HepG2 (cell line): ENCODE data around the gene COASY. TPM values are rescaled to one million over a fixed set of nuclear protein-coding genes. Genes with fewer than 3 reads are reported as not detected.

Experiments used
- ATAC-seq: fragments of 200-7000 bp; cut with Tn5 transposase; 3 replicates; pipeline ENCODE4 v1.9.1; 2020; ENCODE audit warnings: mild to moderate bottlenecking, moderate library complexity
- BruUV-seq: library from RNA; stranded (reverse); fragments of 400-500 nt; replicated peaks from 2 replicates; lab custom pipeline; 2021; lab: Mats Ljungman, UMichigan
- CTCF ChIA-PET: fragments of 300-600 bp; formaldehyde crosslinking; extraction: SDS; loops from one replicate; lab custom pipeline; 2021; ENCODE audit warnings: low total read pairs, inconsistent platforms, low intra/inter-chr PET ratio; lab: Yijun Ruan, JAX
- POLR2A ChIA-PET: fragments of 350-600 bp; sonication (Branson Sonifier 250); formaldehyde crosslinking; loops from one replicate; lab custom pipeline; 2020; ENCODE audit warnings: antibody characterized with exemption, inconsistent platforms; lab: Yijun Ruan, JAX
- DNase-seq: peaks from one replicate; pipeline ENCODE4 v3.0.0-alpha.2; 2015; ENCODE audit warnings: low spot score
- FAIRE-seq: peaks from 3 replicates; lab custom pipeline; 2011; peaks lifted over from hg19 to GRCh38; lab: Jason Lieb, UNC
- H2AFZ ChIP-seq: one replicate; pipeline ENCODE4 v1.6.1; 2011; ENCODE audit warnings: low read length, inconsistent platforms
- H3K27ac ChIP-seq: fragments of 300-600 bp; 3 replicates; pipeline ENCODE4 v1.8.0; 2011; ENCODE audit warnings: mixed run types, mild to moderate bottlenecking, mixed read lengths, low read length, inconsistent platforms; ENCODE audit not compliant: insufficient read depth; ENCODE audit errors: extremely low read length
- H3K27me3 ChIP-seq, 2 experiments: fragments of 200-600 bp in 1 of 2; 2 replicates in 1 of 2; 3 replicates in 1 of 2; pipeline versions ENCODE4 v1.6.0 to v1.8.0; 2011; ENCODE audit warnings: low read length in 2 of 2, mild to moderate bottlenecking in 2 of 2, moderate library complexity in 2 of 2, inconsistent platforms in 1 of 2; ENCODE audit not compliant: insufficient read depth in 2 of 2, control insufficient read depth in 1 of 2
- H3K36me3 ChIP-seq, 2 experiments: fragments of 200-600 bp in 1 of 2; replicated peaks in 1 of 2; 2 replicates in 1 of 2; 3 replicates in 1 of 2; pipeline versions ENCODE4 v1.5.1 to v1.8.0; 2011; ENCODE audit warnings: low read length in 2 of 2, inconsistent platforms in 1 of 2; ENCODE audit not compliant: insufficient read depth in 2 of 2, control insufficient read depth in 1 of 2
- H3K4me1 ChIP-seq: 2 replicates; pipeline ENCODE4 v1.5.1; 2012; ENCODE audit warnings: low read length, inconsistent platforms; ENCODE audit not compliant: insufficient read depth
- H3K4me2 ChIP-seq: 2 replicates; pipeline ENCODE4 v1.6.0; 2011; ENCODE audit warnings: low read depth, low read length, inconsistent platforms
- H3K4me3 ChIP-seq, 3 experiments: fragments of 200-600 bp in 1 of 3; sonication (generic), shearing (Covaris generic) in 1 of 3; replicated peaks in 1 of 3; 2 replicates each; pipeline ENCODE4 v1.5.1; 2011 to 2016; ENCODE audit warnings: low read length in 3 of 3, inconsistent platforms in 2 of 3, low read depth in 2 of 3, mild to moderate bottlenecking in 2 of 3, control low read depth in 1 of 3, mixed read lengths in 1 of 3; ENCODE audit not compliant: insufficient read depth in 1 of 3
- H3K79me2 ChIP-seq: one replicate; pipeline ENCODE4 v1.6.1; 2011; ENCODE audit warnings: low read length, inconsistent platforms; ENCODE audit not compliant: insufficient read depth
- H3K9ac ChIP-seq: 2 replicates; pipeline ENCODE4 v1.6.0; 2011; ENCODE audit warnings: mild to moderate bottlenecking, low read depth, low read length, inconsistent platforms; ENCODE audit not compliant: insufficient read depth
- H3K9me3 ChIP-seq: 2 replicates; pipeline ENCODE4 v1.5.1; 2012; ENCODE audit warnings: mild to moderate bottlenecking, low read length
- H4K20me1 ChIP-seq: 2 replicates; pipeline ENCODE4 v1.6.0; 2011; ENCODE audit warnings: inconsistent platforms, mild to moderate bottlenecking, low read length, moderate library complexity; ENCODE audit not compliant: insufficient read depth
- KDM2A ChIP-seq: sonication (generic); formaldehyde crosslinking; IDR thresholded peaks from 2 replicates; pipeline ENCODE4 v1.4.0; 2020; ENCODE audit warnings: low read depth, missing genetic modification reagents, borderline replicate concordance
- LCORL ChIP-seq, 2 experiments: fragments of 450-650 bp in 1 of 2; sonication (generic) in 1 of 2; formaldehyde crosslinking in 1 of 2; IDR thresholded peaks; 2 replicates each; pipeline versions ENCODE4 v1.5.0 to v1.6.1; 2017 to 2020; ENCODE audit warnings: antibody characterized with exemption in 1 of 2, missing genetic modification reagents in 1 of 2
- RCOR2 ChIP-seq: IDR thresholded peaks from 2 replicates; pipeline ENCODE4 v1.6.1; 2016; ENCODE audit warnings: missing biosample characterization, missing genetic modification reagents
- ZC3H13 ChIP-seq: sonication (generic); formaldehyde crosslinking; IDR thresholded peaks from 2 replicates; pipeline ENCODE4 v1.8.1; 2023; ENCODE audit warnings: mild to moderate bottlenecking, missing genetic modification reagents, moderate library complexity
- ZNF263 ChIP-seq: sonication (generic); formaldehyde crosslinking; IDR thresholded peaks from 2 replicates; pipeline ENCODE4 v1.4.0; 2020; ENCODE audit warnings: missing genetic modification reagents
- WGBS: methylation state at CpG from one replicate; pipeline ENCODE4 v1.1.6; 2017; ENCODE audit warnings: low lambda C conversion rate; 5-methylcytosine and 5-hydroxymethylcytosine counted together
- in situ Hi-C: cut with HindIII; loops from 2 replicates; pipeline ENCODE4 v1.10.0; 2017; ENCODE audit warnings: low pct_unique_long_range_greater_than_20kb; ENCODE audit not compliant: extremely low pct_ligation_motif_present
- intact Hi-C: fragments of 100-400 bp; cut with micrococcal nuclease; formaldehyde crosslinking; loops from one replicate; pipeline ENCODE4 v1.10.0; 2022; ENCODE audit not compliant: unreplicated experiment
- polyA plus RNA-seq, 8 experiments: library from polyadenylated mRNA; depleted of rRNA in 3 of 8; stranded (reverse) in 7 of 8; unstranded in 1 of 8; fragments of >200 nt; fragmentation: Illumina TruSeq in 4 of 8; extraction: Trizol in 4 of 8; gene quantifications; 2 replicates each; pipeline versions ENCODE4 v1.2.1 to v1.2.3, GENCODE V29; 2011 to 2016; ENCODE audit warnings: low read depth in 4 of 8, missing spikeins in 1 of 8, mixed read lengths in 1 of 8; ENCODE audit not compliant: insufficient read depth in 1 of 8
- total RNA-seq, 5 experiments: library from RNA; depleted of rRNA; stranded (reverse); fragments of >200 nt; fragmentation: Illumina TruSeq; extraction: Trizol; gene quantifications; 2 replicates each; pipeline ENCODE4 v1.2.3, GENCODE V29; 2016; ENCODE audit warnings: low read depth in 1 of 5
- TF ChIP-seq, protein P1 (sequence below): sonication (generic); formaldehyde crosslinking; conservative IDR thresholded peaks from 2 replicates; pipeline ENCODE4 v1.4.0; 2020; ENCODE audit warnings: missing genetic modification reagents
- TF ChIP-seq, protein P2 (sequence below): sonication (generic); formaldehyde crosslinking; IDR thresholded peaks from 2 replicates; pipeline ENCODE4 v1.4.0; 2020; ENCODE audit warnings: missing genetic modification reagents, mild to moderate bottlenecking, borderline replicate concordance
- TF ChIP-seq, protein P3 (sequence below): sonication (generic); formaldehyde crosslinking; IDR thresholded peaks from 2 replicates; pipeline ENCODE4 v1.8.1; 2022; ENCODE audit warnings: low read depth, mild to moderate bottlenecking, missing genetic modification reagents
- TF ChIP-seq, protein P4 (sequence below): sonication (generic); formaldehyde crosslinking; IDR thresholded peaks from 2 replicates; pipeline ENCODE4 v1.4.0; 2020; ENCODE audit warnings: mild to moderate bottlenecking, missing genetic modification reagents

Gene COASY
- total and polyA plus RNA-seq, 2 of the 13 experiments (the other 11 are each of a cell fraction or from before 2014, with no cell fraction given) = 90.7 to 125 TPM

DNA sequence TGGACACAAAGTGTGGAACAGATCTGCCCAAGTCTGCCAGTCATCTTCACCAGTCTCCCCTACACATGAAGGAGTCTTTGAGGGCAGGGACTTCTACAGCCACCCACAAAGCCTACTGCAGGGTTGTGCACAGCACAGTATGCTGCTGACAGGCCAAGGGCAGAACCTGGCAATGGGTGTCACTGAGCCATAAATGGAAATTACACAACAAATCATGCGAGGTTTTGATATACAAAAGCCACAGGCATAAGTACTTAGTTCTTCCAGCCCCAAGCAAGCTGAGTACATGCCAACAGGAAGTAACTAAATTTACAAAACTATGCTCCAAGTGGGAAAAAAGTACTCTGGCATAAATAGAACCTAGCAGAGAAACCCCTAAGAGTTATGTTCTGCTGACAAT is 23.4 kb downstream of the COASY start (continued):
- TF ChIP-seq LCORL (IDR thresholded peaks at IDR 0.05) = no peak
- TF ChIP-seq LCORL (CRISPR knock-in tag; IDR thresholded peaks at IDR 0.05) = no peak

DNA sequence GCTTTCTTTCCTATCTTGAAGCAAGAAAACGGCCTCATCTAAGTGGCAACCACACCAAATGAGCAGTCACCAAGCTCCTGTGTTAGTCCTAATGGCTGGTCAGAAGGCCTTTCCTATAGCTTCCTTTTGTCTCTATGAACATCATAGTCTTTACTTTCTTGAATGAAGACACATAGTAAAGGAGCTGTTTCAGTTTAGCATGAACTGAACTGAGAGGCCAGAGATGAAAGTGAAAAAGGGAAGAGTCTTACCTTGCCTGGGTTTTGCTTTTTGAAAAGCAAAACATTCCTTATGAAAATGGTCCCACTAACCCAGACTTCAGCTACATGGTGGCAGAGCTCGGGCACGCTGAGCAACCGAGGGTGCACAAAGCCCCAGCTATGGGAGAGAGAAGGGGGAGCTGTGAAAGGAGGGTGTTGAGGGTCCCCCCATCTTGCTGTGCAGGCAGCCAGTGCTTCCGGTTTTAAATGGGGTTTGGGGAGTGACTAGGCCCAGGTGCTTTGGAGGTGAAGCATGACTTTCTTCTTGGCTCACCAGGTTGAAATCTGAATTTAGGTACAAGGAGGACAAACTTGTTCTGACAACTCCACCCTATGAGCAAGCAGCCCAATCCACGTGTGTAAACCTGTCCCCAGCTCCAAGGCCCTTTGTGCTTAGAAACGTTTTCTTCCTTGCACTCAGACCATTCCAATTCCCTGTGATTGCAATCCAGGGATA is 24.7 kb downstream of the COASY start:
- no peaks in the 10 kb centered on the region for H3K27me3 ChIP-seq
- no peak overlapping the region for H3K9ac ChIP-seq
- ChIA-PET CTCF (no interaction called here), POLR2A (interaction anchor here (1.1 kb wide), 1 partner anchor 23 kb away, joined by 3 read pairs; the partner anchor contains the start of genes RETREG3 and TUBG1)
- ATAC-seq = no peak
- no peak overlapping the region for H3K4me3 ChIP-seq
- H3K79me2 ChIP-seq = no peaks in the 10 kb centered on the region
- no peak for DNase-seq
- H4K20me1 ChIP-seq = no peaks in the 10 kb centered on the region
- H3K4me2 ChIP-seq = no peak overlapping the region
- WGBS = 94% methylated on average over 7 of the region's 7 CpGs
- in situ Hi-C loops (no loop called here), intact Hi-C loops (no loop called here)
- H2AFZ ChIP-seq = no peak overlapping the region
- BruUV-seq = no TSS peak
- H3K4me1 ChIP-seq = no peaks in the 10 kb centered on the region
- no peak for FAIRE-seq
- no peak overlapping the region for H3K27ac ChIP-seq
- no peaks in the 10 kb centered on the region for H3K9me3 ChIP-seq
- peaks cover 51 to 96% of the 10 kb centered on the region in 2 experiments for H3K36me3 ChIP-seq
- TF ChIP-seq, protein P1, sequence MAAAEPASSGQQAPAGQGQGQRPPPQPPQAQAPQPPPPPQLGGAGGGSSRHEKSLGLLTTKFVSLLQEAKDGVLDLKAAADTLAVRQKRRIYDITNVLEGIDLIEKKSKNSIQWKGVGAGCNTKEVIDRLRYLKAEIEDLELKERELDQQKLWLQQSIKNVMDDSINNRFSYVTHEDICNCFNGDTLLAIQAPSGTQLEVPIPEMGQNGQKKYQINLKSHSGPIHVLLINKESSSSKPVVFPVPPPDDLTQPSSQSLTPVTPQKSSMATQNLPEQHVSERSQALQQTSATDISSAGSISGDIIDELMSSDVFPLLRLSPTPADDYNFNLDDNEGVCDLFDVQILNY = no peak
- no peak for TF ChIP-seq ZNF263 (CRISPR knock-in tag)
- TF ChIP-seq, protein P2, sequence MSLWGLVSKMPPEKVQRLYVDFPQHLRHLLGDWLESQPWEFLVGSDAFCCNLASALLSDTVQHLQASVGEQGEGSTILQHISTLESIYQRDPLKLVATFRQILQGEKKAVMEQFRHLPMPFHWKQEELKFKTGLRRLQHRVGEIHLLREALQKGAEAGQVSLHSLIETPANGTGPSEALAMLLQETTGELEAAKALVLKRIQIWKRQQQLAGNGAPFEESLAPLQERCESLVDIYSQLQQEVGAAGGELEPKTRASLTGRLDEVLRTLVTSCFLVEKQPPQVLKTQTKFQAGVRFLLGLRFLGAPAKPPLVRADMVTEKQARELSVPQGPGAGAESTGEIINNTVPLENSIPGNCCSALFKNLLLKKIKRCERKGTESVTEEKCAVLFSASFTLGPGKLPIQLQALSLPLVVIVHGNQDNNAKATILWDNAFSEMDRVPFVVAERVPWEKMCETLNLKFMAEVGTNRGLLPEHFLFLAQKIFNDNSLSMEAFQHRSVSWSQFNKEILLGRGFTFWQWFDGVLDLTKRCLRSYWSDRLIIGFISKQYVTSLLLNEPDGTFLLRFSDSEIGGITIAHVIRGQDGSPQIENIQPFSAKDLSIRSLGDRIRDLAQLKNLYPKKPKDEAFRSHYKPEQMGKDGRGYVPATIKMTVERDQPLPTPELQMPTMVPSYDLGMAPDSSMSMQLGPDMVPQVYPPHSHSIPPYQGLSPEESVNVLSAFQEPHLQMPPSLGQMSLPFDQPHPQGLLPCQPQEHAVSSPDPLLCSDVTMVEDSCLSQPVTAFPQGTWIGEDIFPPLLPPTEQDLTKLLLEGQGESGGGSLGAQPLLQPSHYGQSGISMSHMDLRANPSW (CRISPR knock-in tag) = no peak
- no peak for TF ChIP-seq RCOR2 (CRISPR knock-in tag)
- TF ChIP-seq, protein P3, sequence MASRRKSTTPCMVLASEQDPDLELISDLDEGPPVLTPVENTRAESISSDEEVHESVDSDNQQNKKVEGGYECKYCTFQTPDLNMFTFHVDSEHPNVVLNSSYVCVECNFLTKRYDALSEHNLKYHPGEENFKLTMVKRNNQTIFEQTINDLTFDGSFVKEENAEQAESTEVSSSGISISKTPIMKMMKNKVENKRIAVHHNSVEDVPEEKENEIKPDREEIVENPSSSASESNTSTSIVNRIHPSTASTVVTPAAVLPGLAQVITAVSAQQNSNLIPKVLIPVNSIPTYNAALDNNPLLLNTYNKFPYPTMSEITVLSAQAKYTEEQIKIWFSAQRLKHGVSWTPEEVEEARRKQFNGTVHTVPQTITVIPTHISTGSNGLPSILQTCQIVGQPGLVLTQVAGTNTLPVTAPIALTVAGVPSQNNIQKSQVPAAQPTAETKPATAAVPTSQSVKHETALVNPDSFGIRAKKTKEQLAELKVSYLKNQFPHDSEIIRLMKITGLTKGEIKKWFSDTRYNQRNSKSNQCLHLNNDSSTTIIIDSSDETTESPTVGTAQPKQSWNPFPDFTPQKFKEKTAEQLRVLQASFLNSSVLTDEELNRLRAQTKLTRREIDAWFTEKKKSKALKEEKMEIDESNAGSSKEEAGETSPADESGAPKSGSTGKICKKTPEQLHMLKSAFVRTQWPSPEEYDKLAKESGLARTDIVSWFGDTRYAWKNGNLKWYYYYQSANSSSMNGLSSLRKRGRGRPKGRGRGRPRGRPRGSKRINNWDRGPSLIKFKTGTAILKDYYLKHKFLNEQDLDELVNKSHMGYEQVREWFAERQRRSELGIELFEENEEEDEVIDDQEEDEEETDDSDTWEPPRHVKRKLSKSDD (CRISPR knock-in tag) = no peak
- no peak for TF ChIP-seq ZC3H13 (CRISPR knock-in tag)
- TF ChIP-seq KDM2A (CRISPR knock-in tag) = no peak
- TF ChIP-seq, protein P4, sequence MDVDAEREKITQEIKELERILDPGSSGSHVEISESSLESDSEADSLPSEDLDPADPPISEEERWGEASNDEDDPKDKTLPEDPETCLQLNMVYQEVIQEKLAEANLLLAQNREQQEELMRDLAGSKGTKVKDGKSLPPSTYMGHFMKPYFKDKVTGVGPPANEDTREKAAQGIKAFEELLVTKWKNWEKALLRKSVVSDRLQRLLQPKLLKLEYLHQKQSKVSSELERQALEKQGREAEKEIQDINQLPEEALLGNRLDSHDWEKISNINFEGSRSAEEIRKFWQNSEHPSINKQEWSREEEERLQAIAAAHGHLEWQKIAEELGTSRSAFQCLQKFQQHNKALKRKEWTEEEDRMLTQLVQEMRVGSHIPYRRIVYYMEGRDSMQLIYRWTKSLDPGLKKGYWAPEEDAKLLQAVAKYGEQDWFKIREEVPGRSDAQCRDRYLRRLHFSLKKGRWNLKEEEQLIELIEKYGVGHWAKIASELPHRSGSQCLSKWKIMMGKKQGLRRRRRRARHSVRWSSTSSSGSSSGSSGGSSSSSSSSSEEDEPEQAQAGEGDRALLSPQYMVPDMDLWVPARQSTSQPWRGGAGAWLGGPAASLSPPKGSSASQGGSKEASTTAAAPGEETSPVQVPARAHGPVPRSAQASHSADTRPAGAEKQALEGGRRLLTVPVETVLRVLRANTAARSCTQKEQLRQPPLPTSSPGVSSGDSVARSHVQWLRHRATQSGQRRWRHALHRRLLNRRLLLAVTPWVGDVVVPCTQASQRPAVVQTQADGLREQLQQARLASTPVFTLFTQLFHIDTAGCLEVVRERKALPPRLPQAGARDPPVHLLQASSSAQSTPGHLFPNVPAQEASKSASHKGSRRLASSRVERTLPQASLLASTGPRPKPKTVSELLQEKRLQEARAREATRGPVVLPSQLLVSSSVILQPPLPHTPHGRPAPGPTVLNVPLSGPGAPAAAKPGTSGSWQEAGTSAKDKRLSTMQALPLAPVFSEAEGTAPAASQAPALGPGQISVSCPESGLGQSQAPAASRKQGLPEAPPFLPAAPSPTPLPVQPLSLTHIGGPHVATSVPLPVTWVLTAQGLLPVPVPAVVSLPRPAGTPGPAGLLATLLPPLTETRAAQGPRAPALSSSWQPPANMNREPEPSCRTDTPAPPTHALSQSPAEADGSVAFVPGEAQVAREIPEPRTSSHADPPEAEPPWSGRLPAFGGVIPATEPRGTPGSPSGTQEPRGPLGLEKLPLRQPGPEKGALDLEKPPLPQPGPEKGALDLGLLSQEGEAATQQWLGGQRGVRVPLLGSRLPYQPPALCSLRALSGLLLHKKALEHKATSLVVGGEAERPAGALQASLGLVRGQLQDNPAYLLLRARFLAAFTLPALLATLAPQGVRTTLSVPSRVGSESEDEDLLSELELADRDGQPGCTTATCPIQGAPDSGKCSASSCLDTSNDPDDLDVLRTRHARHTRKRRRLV (CRISPR knock-in tag) = no peak
